GM21786 (cell line): ENCODE data around the gene THSD7A.
"Not testable (repeated sequence)": the region's sequence is repeated elsewhere in the genome, so short reads cannot be mapped to it uniquely, and the experiment has no call there.

Experiments used
- ATAC-seq: cut with Tn5 transposase; IDR thresholded peaks from one replicate; pipeline ENCODE4 v1.9.1; 2021; ENCODE audit not compliant: unreplicated experiment

THSD7A gene

DNA sequence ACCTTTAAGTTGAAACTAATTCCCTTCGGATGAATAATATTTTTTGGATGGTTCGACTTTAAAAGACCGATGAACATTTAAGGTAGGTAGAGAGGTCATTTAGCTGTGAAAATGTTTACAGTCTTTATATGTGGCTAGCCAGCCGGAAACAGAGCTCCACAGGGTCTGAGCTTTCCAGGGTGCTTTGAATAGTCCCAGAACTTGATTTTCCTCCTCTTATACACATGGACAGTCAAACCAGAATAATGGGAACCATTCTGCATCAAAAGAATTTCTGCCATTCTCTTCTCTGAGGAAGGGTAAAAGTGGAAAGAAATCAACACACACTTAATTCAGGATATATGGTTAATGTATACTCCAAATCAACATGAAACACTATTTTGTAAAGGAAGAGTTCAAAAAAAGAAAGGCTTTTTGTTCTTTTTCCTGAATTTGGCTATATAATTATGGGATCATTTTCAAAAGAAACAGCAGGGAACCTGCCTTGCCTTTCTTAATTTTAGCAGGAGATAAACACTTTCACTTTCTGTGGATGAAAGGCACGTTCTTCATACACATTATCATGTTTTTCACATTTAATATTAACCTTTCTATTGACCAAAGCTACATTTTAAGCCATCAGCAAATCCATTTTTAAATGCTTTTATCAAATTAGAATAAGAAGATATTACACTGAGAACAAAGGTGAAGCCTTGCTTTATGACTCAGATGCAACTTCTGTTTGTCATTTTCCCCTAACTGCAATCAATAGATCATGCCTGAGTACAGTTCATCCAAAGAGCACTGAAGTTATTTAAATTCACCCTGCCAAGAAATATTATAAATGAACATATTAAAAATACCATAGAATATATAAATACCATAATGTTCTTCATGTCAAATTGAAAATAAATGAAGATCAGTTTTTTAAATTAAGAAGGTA is 307.3 kb downstream of the THSD7A start:
- ATAC-seq = no peak

DNA sequence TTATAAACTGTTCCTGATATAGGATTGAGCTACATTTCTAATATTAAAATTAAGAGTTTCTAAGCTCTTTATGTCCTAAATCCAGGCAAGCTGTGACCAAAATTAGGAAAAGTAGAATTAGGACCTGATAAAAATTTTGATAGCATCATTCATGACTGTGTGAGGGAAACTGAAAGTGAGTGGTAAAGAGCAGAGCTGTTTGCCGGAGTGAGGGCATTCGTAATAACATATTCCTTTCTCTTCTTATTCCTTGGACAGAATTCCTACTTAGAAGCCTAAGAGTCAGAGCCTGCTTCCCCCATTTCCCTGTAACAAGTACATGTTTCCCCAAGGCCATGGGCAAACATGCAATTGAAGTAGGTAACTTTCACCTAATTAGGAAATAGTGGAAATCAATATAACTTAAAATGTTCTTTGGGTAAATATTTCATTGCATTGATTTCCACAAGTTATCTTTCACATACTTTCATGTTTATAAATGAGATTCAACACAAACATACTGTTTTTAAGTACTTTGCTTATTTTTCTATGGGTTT is 310.0 kb downstream of the THSD7A start:
- not testable (repeated sequence) for ATAC-seq

DNA sequence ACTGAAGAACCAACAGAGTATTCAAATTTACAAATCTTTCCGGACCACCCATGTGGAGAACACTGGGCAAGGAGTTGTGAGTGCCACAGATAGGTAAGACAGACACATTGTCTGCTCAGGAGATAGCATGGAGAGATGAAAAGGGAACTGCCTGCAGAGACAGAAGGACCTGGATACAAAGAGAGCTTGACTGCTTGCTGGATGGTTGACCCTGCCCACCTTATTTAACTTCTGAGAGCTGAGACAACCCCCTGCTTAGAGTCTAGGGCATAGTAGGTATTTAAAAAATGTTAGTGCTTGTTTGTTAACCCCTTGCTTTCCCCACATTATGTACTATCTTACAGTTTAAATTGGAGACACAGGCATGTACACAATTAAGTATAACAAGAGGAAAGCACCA is 314.1 kb downstream of the THSD7A start:
- ATAC-seq = no peak

DNA sequence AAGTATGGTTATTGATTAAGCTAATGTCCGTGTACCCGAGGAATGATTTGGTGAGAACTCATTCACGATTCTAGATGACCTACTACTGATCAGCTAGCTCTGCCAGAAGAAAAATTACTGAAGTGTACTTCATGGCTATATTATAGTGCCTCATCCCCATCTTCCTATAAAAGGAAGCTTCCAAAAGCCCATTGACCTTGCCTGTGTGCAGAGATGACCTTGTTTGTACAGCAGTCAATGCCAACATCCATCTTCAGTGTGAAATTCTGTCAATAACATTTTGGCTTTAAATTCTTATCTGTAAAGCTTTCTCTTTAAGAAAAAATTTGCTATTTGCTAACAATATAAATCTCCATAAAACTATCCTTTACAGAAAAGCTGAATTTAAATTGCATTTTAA is 315.7 kb downstream of the THSD7A start:
- no peak for ATAC-seq

DNA sequence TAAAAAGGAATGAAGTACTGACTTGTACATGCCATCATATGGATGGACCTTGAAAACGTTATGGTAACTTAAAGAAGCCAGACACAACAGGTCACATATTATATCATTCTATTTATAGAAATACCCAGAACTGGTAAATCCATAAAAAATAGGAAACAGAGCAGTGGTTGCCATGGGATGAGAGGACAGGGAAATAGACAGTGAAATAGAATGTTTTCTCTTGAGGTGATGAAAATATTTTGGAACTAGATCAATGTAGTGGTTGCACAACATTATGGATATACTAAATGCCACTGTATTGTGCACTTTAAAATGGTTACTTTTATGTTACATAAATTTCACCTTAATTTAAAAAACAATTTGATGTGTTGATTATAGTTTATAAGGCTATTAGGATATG is 318.5 kb downstream of the THSD7A start:
- ATAC-seq = no peak

DNA sequence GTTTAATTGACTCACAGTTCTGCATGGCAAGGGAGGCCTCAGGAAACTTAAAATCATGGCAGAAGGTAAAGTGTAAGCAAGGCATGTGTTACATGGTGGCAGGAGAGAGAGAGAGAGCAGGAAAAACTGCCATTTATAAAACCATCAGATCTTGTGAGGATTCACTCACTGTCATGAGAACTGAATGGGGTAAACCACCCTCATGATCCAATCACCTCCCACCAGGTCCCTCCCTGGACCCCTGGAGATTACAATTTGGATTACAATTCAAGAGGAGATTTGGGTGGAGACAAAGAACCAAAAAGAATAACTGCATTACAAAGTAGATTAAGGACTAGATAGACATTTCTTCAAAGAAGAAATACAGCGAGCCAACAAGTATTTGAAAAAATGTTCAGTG is 324.1 kb downstream of the THSD7A start:
- ATAC-seq = no peak

DNA sequence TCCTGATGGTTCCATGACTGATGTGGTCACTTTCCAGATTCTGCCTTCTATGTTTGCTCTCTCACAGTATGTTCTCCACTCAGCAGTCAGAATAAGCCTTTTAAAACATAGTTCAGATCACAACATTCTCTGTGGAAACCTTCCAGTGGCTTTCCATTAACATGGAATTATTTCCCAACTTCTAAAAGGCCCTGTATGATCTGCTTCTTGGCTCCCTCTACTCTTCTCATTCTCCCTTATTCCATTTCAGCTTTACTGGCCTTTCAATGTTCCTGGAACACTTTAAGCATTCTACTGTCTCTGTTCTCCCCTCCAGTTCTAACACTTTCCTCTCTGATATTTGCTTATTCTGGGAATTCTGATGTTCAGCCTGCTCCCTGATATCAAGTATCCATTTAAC is 325.6 kb downstream of the THSD7A start:
- no peak for ATAC-seq

DNA sequence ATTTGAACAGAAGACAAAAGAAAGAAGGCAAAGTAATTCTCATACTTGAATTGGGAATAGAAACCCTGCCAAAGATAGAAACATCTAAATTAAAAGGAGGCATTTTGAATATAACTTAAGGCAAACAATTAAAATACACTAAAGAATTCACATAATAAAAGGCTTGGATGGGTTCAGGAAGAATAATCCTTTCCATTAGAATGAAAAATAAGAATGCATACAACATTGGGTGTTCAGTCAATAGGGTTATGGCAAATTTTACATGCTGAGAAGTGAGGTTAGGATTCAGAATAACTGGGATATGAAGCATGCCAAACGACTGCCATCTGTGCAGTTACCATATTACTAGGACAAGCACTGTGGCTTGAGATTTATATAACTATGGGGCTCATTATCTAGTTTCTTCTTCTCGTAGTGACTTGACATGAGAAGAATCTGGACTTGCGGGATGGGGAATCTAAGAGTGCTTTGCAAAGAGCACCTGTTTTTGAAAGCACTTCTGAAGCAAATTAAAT is 326.5 kb downstream of the THSD7A start:
- ATAC-seq = no peak

DNA sequence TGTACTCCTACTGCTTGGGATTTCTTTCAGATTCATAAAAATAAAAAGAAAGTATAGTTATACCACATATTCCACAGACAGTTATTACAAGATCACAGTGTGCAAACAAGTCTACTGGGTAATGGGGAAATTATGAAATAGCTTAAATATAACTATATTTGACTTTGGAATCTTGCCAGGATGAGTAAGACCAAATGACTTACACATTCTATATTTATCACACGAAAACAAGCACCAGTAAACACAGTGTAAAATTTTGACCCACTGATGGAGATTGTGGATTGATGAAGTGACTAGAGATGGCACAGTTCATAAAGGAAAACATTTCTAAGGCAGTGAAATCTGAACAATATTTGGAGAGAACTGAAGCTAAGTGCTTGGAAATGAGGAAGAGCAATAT is 339.7 kb downstream of the THSD7A start:
- ATAC-seq = no peak

DNA sequence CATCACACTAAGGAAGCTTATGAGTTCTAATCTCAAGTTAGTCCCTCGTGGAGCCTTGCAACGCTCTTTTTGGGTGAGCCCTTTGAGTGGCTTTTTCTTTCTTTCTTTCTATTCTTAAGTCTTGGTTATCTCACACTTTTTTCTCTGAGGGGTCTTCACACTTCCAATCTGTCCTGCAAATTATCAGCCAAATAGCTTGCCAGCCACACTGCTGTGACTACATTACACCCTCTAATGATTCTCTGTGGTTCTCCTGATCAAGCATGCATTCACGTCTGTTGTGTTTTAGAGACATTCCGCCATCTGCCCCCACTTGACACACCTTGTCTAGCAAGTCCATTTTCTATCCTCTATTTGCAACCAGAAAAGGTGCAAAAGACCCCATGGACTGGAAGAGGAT is 340.2 kb downstream of the THSD7A start:
- no peak for ATAC-seq

DNA sequence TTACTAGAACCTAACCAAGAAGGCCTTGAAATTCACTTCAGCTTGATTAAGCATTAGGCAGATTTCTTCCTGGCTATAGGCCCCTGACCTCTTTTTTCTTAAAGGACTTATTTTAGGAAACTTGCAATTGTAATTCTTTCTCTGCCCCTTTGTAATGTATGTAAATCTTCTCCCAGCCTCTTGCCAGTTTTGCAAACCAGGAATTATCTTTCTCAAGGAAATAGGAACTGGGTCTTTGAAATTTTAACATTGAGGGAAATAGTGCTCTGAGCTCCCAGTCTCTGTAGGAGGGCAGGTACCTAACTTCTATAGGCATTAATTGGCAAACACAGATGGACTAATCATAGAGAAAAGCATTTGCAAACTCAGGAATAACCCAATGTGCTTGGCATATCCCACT is 342.7 kb downstream of the THSD7A start:
- ATAC-seq = no peak

DNA sequence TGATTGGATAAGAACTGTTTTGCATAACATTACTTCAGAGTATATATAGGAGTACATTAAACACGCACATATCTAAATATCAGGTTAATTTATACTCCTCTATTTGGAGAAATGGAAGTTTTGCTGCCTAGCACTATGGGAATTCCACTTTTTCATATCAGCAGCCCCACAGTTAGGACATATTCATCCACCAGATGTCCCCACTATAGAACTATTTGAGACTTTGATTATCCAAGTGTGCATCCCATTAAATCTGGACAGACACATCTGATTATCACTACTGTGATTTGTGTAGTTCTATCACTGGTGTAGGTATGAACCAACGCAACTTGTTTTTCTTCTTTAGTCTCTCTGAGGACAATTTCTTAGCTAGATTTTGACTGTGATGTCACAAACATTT is 345.7 kb downstream of the THSD7A start:
- ATAC-seq = no peak

DNA sequence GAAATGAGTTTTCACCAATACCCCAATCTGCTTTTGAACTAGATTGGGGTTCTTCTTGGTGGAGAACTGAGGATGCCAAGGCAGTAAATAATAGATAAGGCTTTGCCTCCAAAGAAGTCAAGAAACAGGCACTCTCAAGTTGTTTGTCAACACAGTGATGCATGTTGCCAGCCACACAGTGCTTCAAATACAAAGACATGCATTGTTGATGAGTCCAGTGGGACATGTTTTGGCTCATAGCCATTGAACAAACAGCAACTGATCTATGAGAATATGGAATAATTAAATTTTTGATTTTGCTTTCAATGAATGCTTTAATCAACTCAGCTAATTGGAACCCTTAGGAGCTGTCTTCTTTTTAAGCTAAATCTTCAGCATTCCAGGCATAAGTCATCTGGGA is 346.4 kb downstream of the THSD7A start:
- ATAC-seq = no peak

DNA sequence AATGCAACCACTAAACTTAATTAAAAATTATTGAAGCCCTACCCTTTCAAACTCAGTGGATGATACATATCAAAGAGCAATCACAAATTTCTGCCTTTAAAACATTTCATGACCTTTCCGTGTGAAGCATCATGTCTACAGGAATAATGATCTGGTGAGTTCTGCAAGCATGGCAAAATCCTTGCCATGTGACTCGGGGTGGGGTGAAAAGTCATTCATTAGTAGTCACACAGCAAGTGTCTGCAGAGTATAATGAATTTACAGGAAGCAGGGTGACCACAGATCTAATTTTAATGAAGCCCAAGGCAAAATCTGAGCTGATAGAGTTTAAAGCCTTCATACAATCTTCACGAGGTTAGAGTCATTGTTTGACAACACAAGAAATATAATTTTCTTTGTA is 351.9 kb downstream of the THSD7A start:
- ATAC-seq = no peak

DNA sequence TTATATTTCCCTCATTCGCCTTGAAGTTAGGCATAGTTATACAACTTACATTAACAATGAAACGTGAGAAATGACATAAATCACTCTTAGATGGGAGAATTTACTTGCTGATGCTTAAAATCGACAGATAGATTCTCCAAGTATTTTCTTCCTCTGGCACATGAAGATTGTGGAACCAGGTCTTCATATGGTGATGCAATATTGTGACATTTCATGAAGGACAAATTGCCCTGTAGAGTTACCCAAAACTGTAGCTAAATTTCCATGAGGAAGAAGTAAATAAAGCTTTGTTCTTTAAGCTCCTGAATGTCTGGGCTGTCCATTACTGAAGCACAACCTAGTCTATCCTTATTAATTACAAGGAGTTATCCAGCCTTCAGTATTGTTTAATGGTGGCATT is 353.1 kb downstream of the THSD7A start:
- no peak for ATAC-seq

DNA sequence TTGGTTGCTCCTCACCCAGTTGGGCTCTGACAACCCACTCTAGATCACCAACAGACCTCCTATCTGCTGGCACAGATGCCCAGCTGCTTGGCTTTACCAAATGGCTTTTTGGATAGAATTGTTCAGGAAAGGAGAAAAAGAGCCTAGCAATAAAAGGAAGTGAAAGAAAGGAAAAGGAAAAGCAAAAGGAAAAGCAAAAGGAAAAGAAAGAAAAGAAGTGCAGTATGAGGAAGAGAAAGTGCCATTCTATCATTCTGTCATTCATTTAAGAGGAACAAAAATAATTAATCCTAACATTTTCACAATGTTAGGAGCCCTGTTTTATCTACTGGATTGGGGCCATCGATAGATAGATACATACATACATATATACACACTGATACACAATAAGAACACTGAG is 353.6 kb downstream of the THSD7A start:
- ATAC-seq = no peak

DNA sequence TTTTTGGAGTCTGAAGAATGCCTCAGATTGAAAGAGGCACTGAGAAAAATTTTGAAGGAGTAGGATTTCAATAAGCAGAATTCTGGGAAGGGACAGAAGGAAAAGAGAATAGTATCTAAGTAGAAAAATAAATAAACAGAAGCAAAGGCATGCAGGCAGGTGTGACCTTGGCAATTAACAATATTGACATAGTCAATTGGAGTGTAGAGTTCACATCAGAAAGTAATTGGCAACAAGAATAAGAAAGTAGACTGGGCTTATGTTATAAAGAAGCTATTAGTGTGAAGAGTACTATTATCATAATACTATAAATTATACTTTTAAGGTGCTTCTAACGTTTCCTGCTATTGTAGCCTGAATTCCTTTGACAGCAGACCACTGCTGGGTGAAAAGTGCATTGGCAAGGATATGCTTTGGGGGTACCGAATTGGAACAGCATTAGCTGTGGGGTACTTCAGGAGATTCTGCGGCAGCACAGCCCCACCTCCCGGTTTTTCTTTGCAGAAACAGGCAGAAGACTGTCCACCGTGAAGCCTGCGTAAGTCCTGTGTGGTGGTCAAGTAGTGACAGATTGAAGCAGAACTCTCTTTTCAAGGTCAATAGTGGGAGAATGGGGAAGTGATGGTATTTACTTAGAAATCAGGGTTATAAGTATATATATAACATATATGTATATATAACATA is 357.0 kb downstream of the THSD7A start:
- ATAC-seq = no peak

DNA sequence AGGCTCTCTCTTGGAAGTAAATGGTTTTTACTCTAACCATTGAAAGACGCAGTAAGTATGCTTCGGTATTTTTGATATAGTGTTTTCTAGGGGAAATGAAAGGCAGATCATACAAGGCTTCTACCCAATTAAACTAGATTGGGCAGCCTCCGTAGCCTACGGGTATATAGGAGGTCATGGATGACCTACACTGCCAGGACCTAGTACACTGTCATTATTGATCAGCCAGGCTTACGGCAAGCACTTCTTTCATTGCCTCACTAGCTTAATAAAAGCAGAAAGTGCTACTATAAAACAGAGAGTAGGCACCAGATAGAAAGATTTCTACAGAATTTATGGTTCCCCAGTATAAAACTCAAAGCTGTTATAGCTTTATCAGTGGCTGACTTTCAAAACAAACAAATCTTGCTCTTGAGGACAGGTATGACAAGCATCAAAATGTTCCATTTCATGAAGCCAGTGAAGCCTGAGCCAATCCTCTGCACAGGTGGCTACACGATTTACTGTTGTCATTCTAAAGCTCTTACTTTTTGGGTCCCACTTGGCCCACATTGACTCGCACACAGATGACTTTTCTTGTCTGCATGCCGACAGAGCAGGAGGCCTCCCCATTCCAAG is 358.1 kb downstream of the THSD7A start:
- ATAC-seq = no peak

DNA sequence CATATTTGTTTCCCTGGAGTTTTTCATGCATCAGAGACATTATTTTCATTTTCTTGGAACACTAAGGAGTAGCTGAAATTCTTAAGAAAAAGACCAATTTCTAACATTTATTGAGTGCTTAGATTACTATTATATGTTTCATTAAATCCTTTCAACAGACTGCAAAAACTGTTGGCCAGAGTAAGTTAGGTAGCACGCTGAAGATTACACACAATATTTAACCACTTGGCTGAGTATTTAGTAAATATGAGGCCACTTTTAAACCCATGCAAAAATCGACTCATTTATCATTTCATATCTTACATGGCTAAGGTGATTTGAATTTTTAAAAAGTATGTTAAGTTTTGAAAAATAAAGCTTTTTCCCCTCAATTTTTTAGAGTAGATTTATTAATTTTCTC is 358.8 kb downstream of the THSD7A start:
- no peak for ATAC-seq

DNA sequence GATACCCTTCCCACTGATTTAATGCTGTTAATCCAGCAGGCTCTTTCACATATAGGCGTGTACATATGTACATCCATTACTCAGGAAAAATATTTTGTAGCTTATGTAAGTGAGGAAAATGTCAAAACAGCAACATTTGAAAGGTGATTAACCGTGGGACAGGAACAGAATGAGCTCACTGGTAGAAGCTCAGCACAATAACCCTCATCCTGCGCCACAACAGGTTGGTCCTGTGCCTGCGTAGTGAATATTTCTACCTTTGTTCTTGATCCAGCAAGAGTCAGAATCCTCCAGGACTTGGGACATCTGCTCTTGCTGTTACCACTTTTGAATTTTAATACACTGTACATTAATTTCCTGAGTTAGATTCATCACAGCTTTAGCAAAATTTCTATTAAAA is 359.4 kb downstream of the THSD7A start:
- ATAC-seq = no peak

DNA sequence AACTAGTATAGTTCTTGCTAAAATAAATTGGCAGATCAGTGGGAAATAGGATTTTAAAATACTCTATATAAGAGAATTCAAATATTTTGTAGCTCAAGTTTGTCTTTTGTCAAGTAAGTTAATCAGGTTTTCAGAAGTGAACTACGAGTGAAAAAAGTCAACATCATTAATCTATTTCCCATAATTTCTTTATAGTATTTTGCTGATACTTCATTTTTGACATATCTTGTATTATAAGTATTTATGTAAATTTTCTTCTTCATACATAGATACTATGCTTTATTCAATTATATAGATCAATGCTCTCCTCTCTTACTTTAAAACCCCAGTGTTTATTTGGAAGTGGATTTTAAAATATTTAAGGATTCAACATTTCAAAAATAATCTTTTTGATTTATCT is 360.7 kb downstream of the THSD7A start:
- ATAC-seq = no peak
